HCT116 (cell line): ENCODE results near the gene HAGH. TPM values are rescaled to one million over a fixed set of nuclear protein-coding genes. Genes with fewer than 3 reads are reported as not detected.

ENCODE experiments used
- ATAC-seq: fragments of 200-7000 bp; cut with Tn5 transposase; 2 replicates; pipeline ENCODE4 v1.9.1; 2020; ENCODE audit warnings: mild to moderate bottlenecking, moderate library complexity
- BruUV-seq: library from RNA; stranded (reverse); fragments of 400-500 nt; replicated peaks from 2 replicates; lab custom pipeline; 2021; lab: Mats Ljungman, UMichigan
- CTCF ChIA-PET: fragments of 300-600 bp; sonication (Branson Sonifier 250); formaldehyde crosslinking; loops from one replicate; lab custom pipeline; 2021; ENCODE audit warnings: antibody characterized with exemption; lab: Charles Lee
- POLR2A ChIA-PET: fragments of 300-600, 350-600 bp; sonication (Branson Sonifier 250); formaldehyde crosslinking; loops from one replicate; lab custom pipeline; 2021; ENCODE audit warnings: antibody characterized with exemption; lab: Charles Lee
- RAD21 ChIA-PET, 2 experiments: fragments of 300-600 bp; sonication (Branson Sonifier 250); formaldehyde crosslinking; loops; one replicate each; lab custom pipeline; 2023; ENCODE audit warnings: low total read pairs in 2 of 2; ENCODE audit not compliant: uncharacterized antibody in 2 of 2, unreplicated experiment in 2 of 2, low non-redundant PET in 1 of 2; lab: Charles Lee
- DNase-seq: peaks from one replicate; pipeline ENCODE4 v3.0.0-alpha.2; 2010; ENCODE audit warnings: low read depth, low spot score
- H2AFZ ChIP-seq: fragments of 200-600 bp; shearing (Covaris generic), sonication (generic); 2 replicates; pipeline ENCODE4 v1.6.1; 2017; ENCODE audit warnings: low read depth, mixed run types, mixed read lengths, antibody characterized with exemption, low read length; ENCODE audit not compliant: poor library complexity, severe bottlenecking
- H3K27ac ChIP-seq: 2 replicates; pipeline ENCODE4 v1.5.1; 2012; ENCODE audit warnings: low read depth, low read length
- H3K27me3 ChIP-seq: fragments of 200-600 bp; sonication (generic); 2 replicates; pipeline ENCODE4 v1.6.1; 2016; ENCODE audit warnings: mixed run types, low read length, mixed read lengths; ENCODE audit not compliant: insufficient read depth
- H3K36me3 ChIP-seq, 2 experiments: fragments of 200-500 bp in 1 of 2; fragments of 200-600 bp in 1 of 2; sonication (Bioruptor generic) in 1 of 2; sonication (generic) in 1 of 2; 2 replicates each; pipeline versions ENCODE4 v1.5.1 to v1.6.1; 2014 to 2016; ENCODE audit warnings: low read length in 2 of 2, inconsistent platforms in 1 of 2, mixed read lengths in 1 of 2, mixed run types in 1 of 2; ENCODE audit not compliant: insufficient read depth in 2 of 2, control insufficient read depth in 1 of 2
- H3K4me1 ChIP-seq, 2 experiments: fragments of 200-600 bp in 1 of 2; sonication (generic) in 1 of 2; 2 replicates each; pipeline versions ENCODE4 v1.5.1 to v1.6.1; 2012 to 2017; ENCODE audit warnings: low read length in 2 of 2, inconsistent platforms in 1 of 2, mild to moderate bottlenecking in 1 of 2, mixed read lengths in 1 of 2, mixed run types in 1 of 2, moderate library complexity in 1 of 2; ENCODE audit not compliant: insufficient read depth in 2 of 2, control insufficient read depth in 1 of 2
- H3K4me2 ChIP-seq: fragments of 200-600 bp; sonication (generic); 2 replicates; pipeline ENCODE4 v1.6.1; 2017; ENCODE audit warnings: mixed run types, low read length, mixed read lengths
- H3K4me3 ChIP-seq, 2 experiments: fragments of 200-600 bp in 1 of 2; sonication (generic) in 1 of 2; replicated peaks in 1 of 2; 2 replicates each; pipeline ENCODE4 v1.5.1; 2011 to 2016; ENCODE audit warnings: low read length in 2 of 2, control low read depth in 1 of 2, low read depth in 1 of 2, mild to moderate bottlenecking in 1 of 2, mixed read lengths in 1 of 2, mixed run types in 1 of 2
- H3K79me2 ChIP-seq: fragments of 200-600 bp; sonication (generic); 2 replicates; pipeline ENCODE4 v1.6.1; 2017; ENCODE audit warnings: mild to moderate bottlenecking, mixed run types, low read length, moderate library complexity, mixed read lengths; ENCODE audit not compliant: insufficient read depth
- H3K9ac ChIP-seq: fragments of 200-600 bp; sonication (generic); 2 replicates; pipeline ENCODE4 v1.6.1; 2016; ENCODE audit warnings: low read length, mixed read lengths
- H3K9me2 ChIP-seq: fragments of 200-600 bp; sonication (generic), shearing (Covaris generic); 2 replicates; pipeline ENCODE4 v1.6.1; 2017; ENCODE audit warnings: mixed run types, mild to moderate bottlenecking, moderate library complexity; ENCODE audit not compliant: insufficient read depth
- H3K9me3 ChIP-seq, 2 experiments: fragments of 200-500 bp in 1 of 2; fragments of 200-600 bp in 1 of 2; sonication (Bioruptor generic) in 1 of 2; sonication (generic) in 1 of 2; 2 replicates each; pipeline ENCODE4 v1.6.1; 2014 to 2017; ENCODE audit warnings: low read length in 2 of 2, mixed read lengths in 2 of 2, inconsistent platforms in 1 of 2, low read depth in 1 of 2, mild to moderate bottlenecking in 1 of 2, mixed run types in 1 of 2, moderate library complexity in 1 of 2; ENCODE audit not compliant: control insufficient read depth in 1 of 2, insufficient read depth in 1 of 2
- H4K20me1 ChIP-seq: fragments of 200-600 bp; sonication (generic), shearing (Covaris generic); 2 replicates; pipeline ENCODE4 v1.6.1; 2017; ENCODE audit warnings: mixed run types, mild to moderate bottlenecking, moderate library complexity; ENCODE audit not compliant: insufficient read depth
- ATF3 ChIP-seq: IDR thresholded peaks from 2 replicates; pipeline ENCODE4 v1.6.1; 2012
- CTCF ChIP-seq, 3 experiments: fragments of 200-600 bp in 1 of 3; sonication (generic) in 1 of 3; IDR thresholded peaks in 2 of 3; conservative IDR thresholded peaks in 1 of 3; 2 replicates each; pipeline ENCODE4 v1.5.1; 2012 to 2017; ENCODE audit warnings: low read depth in 2 of 3, low read length in 2 of 3, antibody characterized with exemption in 1 of 3, borderline replicate concordance in 1 of 3, control low read depth in 1 of 3, mild to moderate bottlenecking in 1 of 3, mixed read lengths in 1 of 3, mixed run types in 1 of 3, moderate library complexity in 1 of 3; ENCODE audit not compliant: insufficient read depth in 1 of 3
- FOSL1 ChIP-seq: IDR thresholded peaks from 2 replicates; pipeline ENCODE4 v1.6.1; 2012; ENCODE audit warnings: low read depth
- JUND ChIP-seq: IDR thresholded peaks from 2 replicates; pipeline ENCODE4 v1.6.1; 2012
- MAX ChIP-seq: IDR thresholded peaks from 2 replicates; pipeline ENCODE4 v1.6.1; 2012
- POLR2AphosphoS5 ChIP-seq: IDR thresholded peaks from 2 replicates; pipeline ENCODE4 v1.6.1; 2011; ENCODE audit warnings: mild to moderate bottlenecking, low read depth, low read length, moderate library complexity
- TCF7L2 ChIP-seq: IDR thresholded peaks from 2 replicates; pipeline ENCODE4 v1.7.0; 2011; ENCODE audit warnings: borderline replicate concordance, inconsistent platforms; ENCODE audit not compliant: insufficient read depth, insufficient read length; ENCODE audit errors: extremely low read depth
- ZBTB33 ChIP-seq: IDR thresholded peaks from 2 replicates; pipeline ENCODE4 v1.6.1; 2011; ENCODE audit warnings: mild to moderate bottlenecking, low read length, moderate library complexity; ENCODE audit not compliant: insufficient replicate concordance; ENCODE audit errors: extremely low read depth
- ZNF274 ChIP-seq: fragments of 200-500 bp; sonication (Bioruptor generic); IDR thresholded peaks from 2 replicates; pipeline ENCODE4 v1.6.1; 2014; ENCODE audit warnings: mild to moderate bottlenecking, low read depth, low read length, inconsistent platforms
- intact Hi-C: fragments of 100-400 bp; cut with micrococcal nuclease; formaldehyde crosslinking; loops from 2 replicates; pipeline ENCODE4 v1.10.0; 2022
- total RNA-seq: library from RNA; stranded (reverse); gene quantifications from one replicate; pipeline ENCODE4 v1.2.1, GENCODE V29; 2021; ENCODE audit not compliant: unreplicated experiment

HAGH gene
- total RNA-seq, 1 experiment from 2014 or later = 39.1 TPM

GRCh38 chr16:1857433-1858097 lies 30.9 kb upstream of the HAGH start:
- ChIA-PET CTCF (no interaction called here), POLR2A (interaction anchor here (1.0 kb wide), 1 partner anchor 107 kb away, joined by 4 read pairs; the partner anchor contains the start of gene RPS2), RAD21 (no interaction called here)
- Histone ChIP-seq H3K27ac (no peak overlapping the region), H4K20me1 (no peaks in the 10 kb centered on the region), H3K9me3 (no peaks in the 10 kb centered on the region), H3K9me2 (no peaks in the 10 kb centered on the region), H2AFZ (no peak overlapping the region), H3K79me2 (no peaks in the 10 kb centered on the region), H3K9ac (no peak overlapping the region), H3K36me3 (no peaks in the 10 kb centered on the region), H3K4me2 (no peak overlapping the region), H3K4me1 (peaks cover 6 to 7% of the 10 kb centered on the region in 2 experiments; a peak in 3 of 4 replicates), H3K4me3 (no peak overlapping the region), H3K27me3 (no peaks in the 10 kb centered on the region; the same call in 1 of the 2 replicates)
- ATAC-seq = no peak
- intact Hi-C loops = no loop called here
- DNase-seq = no peak
- BruUV-seq = no TSS peak
- no peak for TF ChIP-seq CTCF (IDR thresholded peaks at IDR 0.05 in 2 of 3, conservative IDR thresholded peaks at IDR 0.05 in 1 of 3; ENCODE audit: borderline replicate concordance in 1 of 3, insufficient read depth in 1 of 3, low read depth in 2 of 3, low read length in 2 of 3)
- TF ChIP-seq POLR2AphosphoS5 = no peak
- TF ChIP-seq FOSL1 = no peak
- TF ChIP-seq JUND = no peak

GRCh38 chr16:1851793-1852192 lies 25.2 kb upstream of the HAGH start:
- H3K4me3 ChIP-seq = no peak overlapping the region
- H3K9me3 ChIP-seq = no peaks in the 10 kb centered on the region
- no peaks in the 10 kb centered on the region for H3K36me3 ChIP-seq
- no peaks in the 10 kb centered on the region for H4K20me1 ChIP-seq
- POLR2A ChIA-PET = no interaction called here
- H3K9me2 ChIP-seq = no peaks in the 10 kb centered on the region
- no peak for DNase-seq
- RAD21 ChIA-PET = interaction anchor here in 1 of 2 experiments (0.6 kb wide), 1 partner anchor 95 kb away, joined by 3 read pairs; no protein-coding TSS in a partner anchor
- H2AFZ ChIP-seq = no peak overlapping the region
- CTCF ChIA-PET = no interaction called here
- H3K4me2 ChIP-seq = no peak overlapping the region
- TF ChIP-seq MAX (no peak), ATF3 (no peak), ZNF274 (no peak), ZBTB33 (no peak), TCF7L2 (no peak)
- no peaks in the 10 kb centered on the region for H3K27me3 ChIP-seq
- no peaks in the 10 kb centered on the region for H3K79me2 ChIP-seq
- intact Hi-C loops = no loop called here
- no peak overlapping the region for H3K27ac ChIP-seq
- H3K9ac ChIP-seq = no peak overlapping the region
- no peaks in the 10 kb centered on the region for H3K4me1 ChIP-seq
- BruUV-seq = no TSS peak
- no peak for ATAC-seq
